NCI-H146 treated with DMSO at 0.1 percent for 48 hours (cell line): ENCODE results near the gene ZNF593OS.

Experiments
- DNase-seq: peaks from one replicate; lab custom pipeline; 2025; ENCODE audit not compliant: unreplicated experiment; lab: John Stamatoyannopoulos, UW

The ZNF593OS gene

DNA sequence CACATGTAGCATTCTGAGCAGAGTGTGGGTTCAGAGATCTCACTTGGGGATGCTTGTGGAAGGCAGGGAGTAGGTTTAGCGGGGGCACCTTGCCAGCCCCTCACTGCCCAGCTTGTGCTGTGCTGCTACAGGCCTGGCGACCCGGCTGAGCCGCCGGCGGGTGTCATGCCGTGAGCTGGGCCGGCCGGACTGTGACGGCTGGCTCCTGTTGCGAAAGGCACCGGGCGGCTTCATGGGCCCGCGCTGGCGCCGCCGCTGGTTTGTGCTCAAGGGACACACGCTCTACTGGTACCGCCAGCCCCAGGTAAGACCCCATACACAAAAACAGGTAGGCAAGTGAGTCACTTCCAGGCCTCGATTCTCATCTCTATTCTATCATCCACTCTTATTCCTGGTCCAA is 13.3 kb upstream of the ZNF593OS start:
- no peak for DNase-seq

DNA sequence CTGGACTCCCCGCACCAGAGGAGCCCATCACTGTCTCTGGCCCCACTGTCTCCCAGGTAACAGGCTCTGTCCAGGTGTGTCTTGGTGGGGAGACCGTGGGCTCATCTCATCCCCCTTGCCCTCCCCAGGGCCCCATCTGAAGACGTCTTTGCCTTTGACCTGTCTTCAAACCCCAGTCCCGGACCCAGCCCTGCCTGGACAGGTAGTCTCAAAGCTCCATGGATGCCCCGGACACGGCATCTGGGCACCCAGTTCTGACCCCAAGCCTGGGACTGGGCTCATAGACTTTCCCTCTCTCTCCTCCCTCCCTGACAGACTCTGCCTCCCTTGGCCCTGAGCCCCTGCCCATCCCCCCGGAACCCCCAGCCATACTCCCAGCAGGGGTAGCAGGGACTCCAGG is 12.5 kb upstream of the ZNF593OS start:
- no peak for DNase-seq

GRCh38 chr1:26182383-26182696 is 10.7 kb upstream of the ZNF593OS start:
- DNase-seq = no peak

DNA sequence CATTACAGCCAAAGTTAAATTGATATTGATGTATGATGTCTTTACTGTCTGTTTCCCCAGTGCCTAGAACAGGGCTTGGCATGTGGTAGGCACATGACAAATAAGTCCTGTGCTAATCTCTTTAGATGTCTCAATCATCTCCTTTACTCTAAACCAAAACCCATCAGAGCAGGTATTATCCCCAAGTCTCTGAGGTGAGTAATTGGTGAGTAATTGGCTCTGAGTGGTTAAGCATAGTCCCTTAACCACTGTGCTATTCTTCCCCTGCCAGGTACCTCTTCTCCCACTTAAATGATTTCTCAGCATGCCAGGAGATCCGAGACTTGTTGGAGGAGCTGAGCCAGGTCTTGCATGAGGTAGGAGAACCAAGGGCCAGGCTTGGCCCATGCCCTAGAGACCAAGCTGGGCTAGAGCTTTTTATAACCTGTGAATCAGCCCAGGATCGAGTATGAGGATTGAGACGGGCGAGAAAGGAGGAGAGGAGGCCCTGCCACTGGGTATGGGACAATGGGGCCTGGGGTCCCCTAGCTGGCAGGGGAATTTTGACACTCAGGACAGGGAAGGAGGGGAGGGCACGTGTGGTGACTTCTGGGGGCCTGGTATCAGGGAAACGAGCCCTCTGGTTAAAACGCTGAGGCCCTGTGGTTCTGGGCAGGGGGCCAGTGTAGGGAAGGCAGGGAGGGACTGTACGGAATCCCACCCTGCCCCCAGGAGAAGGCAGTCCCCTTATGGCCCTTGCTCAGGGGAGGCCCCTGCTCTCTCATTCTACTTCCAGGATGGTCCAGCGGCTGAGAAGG is 10.2 kb upstream of the ZNF593OS start:
- DNase-seq = no peak

GRCh38 chr1:26180010-26180506 is 8.4 kb upstream of the ZNF593OS start:
- no peak for DNase-seq

DNA sequence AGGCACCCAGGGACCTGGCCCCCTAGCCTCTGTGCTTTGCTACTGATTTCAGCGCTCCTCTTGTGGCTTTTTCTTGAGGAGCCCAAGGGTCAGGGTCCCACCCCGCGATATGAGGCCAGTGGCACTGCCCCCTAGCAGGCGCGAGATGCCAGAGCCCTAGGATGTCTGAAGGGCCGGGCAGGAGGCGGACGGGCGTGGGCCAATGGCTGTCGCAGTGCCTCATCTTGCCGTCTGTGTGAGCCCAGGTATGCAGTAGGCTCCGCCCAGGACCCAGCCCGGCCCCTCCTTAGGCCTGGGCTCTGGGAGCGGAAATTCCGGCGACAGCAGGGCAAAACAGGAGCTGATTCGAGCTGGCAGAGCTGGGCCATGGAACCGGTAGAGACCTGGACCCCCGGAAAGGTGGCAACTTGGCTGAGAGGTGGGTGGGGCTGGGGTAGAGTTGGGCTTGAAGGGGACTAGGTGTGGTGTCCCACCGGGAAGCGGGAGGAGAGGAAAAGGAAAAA is 5.6 kb upstream of the ZNF593OS start, which contains the start of gene CNKSR1:
CNKSR1 (plus strand) TSS at position 310 of the 503 bp plus-strand sequence; CDS start at position 367, 57 bp downstream.
- peak; percentile 38 for DNase-seq

DNA sequence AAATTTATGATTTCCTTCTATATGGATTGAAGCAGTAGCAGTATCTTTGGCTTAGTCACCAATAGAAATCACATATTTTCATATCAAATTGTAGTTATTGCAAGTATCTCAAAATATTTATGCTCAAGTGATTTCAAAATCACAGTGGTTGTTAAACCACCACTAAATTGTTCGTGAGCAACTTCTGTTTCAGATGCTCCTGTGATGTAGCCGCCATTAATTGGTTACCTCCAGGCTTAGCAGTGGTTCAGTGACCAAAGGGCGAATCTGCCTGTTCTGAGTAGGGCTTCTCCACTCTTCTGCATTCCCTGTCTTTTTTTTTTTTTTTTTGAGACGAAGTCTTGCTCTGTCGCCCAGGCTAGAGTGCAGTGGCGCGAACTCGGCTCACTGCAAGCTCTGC is 3.7 kb upstream of the ZNF593OS start:
- no peak for DNase-seq

GRCh38 chr1:26170472-26170821 is 1.2 kb downstream of the ZNF593OS start:
- no peak for DNase-seq

DNA sequence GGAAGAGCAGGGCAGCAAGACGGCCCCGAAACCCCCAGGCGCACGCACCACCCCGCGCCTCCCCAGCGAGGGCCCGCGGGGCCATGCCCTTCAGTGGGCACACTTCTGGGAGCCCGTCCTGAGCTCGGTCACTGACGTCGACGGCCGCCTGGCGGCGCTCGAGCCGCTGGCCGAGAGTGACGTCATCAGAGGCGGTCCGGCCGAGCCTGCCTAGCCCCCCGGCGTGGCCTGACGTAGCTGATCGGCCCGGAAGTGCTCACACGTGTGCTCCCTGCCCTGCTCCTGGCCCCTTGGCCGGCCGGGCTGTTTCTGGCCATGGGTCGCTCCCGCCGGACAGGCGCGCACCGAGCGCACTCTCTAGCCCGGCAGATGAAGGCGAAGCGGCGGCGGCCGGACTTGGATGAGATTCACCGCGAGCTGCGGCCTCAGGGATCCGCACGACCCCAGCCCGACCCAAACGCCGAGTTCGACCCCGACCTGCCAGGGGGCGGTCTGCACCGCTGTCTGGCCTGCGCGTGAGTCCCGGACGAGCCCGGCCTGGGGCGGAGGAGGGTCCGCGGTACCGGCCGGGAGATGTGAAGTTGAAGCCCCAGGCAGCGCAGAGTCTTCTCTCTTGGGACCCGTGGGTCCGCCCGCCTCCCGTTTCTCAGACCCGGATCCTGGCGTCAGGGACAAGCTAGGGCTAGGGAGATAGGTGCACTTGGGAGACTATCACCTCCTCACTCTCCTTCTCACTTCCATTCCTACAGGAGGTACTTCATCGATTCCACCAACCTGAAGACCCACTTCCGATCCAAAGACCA is 1.8 kb downstream of the ZNF593OS start, which contains the start of gene ZNF593:
ZNF593 (plus strand) TSS at position 240 of the 803 bp plus-strand sequence; CDS start at position 316, 76 bp downstream.
- peak; percentile 57 for DNase-seq

GRCh38 chr1:26169198-26169554 is 2.5 kb downstream of the ZNF593OS start:
- DNase-seq = no peak

GRCh38 chr1:26168410-26169197 is 3.0 kb downstream of the ZNF593OS start, which contains the start of gene C1orf232:
Gene C1orf232, minus strand, starts transcription at chr1:26168963. Its CDS starts 464 bp downstream, at chr1:26168499.
- no peak for DNase-seq

DNA sequence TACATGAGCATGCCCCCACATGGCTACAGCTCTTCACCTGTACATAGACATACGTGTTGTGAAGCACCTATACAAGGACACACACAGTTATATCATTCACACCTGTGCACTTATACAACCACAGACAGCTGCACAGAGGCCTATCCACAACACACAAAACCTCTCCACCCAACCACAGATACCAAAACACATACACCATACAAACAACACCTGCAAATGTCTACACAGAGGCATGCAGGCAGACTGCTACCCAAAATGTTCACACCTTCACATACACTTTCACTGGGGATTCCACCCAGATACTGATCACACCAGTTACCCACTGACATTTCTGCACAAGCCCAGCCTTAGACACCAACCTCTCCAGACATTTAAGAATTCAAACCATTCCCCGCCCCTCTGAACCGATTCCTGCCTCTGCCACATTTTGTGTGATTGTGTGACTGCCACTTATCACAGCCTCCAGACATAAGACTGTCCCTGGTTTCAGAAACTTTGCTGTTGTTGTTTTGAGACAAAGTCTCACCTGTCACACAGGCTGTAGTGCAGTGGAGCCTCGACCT is 4.8 kb downstream of the ZNF593OS start:
- DNase-seq = no peak

- DNase-seq = no peak
Measured at GRCh38 chr1:26164861-26165842, 6.5 kb downstream of the ZNF593OS start.

DNA sequence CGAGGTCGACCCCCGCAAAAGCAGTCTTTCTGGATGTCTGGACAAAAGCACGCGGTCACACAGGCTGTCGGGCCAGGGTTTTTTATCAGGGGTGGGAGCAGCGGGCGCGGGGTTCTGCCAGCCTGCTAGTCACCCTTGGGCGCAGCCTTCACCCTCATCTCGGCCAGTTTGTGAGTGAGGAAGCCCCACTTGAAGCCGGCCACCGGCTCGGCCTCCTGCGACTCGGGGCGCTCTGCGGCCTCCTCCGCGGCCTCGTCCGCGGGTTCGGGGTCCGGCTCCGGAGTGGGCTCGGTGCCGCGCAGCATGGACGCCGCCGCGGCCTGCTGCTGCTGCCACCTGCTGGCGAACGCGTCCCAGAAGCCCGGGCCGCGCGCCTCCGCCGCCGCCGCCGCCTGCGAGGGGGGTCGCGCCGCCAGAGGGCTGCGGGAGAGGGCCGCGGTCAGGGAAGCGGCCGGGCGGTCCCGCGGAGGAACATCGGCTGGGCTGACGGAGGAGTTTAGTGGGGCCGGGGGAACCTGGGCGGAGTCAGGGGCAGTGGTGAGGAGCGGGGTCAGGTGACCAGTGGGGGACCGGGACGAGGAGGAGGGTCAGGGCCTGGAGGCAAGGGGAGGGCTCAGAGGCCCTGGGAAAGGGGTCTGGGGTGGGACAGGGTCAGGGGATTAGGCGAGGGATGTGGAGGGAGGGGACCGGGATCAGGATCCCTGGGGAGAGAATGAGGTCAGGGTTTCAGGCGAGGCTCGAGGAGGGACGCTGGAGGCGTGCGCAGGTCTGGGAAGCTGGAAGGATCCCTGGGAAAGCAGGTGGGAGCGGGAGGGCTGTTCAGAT is 7.4 kb downstream of the ZNF593OS start:
- DNase-seq = no peak

DNA sequence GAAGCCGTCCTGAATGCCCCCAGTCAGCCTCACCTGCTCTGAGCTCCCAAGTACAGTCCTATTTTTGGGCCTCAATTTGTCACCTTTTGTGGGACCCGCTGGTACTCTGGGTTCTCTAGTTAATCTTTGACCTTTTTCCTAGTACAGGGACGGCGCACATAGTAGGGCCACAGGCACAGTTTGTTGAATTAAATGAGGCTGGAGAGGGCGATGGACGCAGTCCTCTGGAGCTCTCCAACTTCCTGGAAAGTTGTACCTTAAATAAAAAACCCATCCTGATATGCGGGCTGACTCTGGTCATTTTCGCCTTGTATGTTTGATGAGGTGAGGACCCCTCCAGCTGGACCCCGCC is 8.0 kb downstream of the ZNF593OS start:
- DNase-seq = no peak

DNA sequence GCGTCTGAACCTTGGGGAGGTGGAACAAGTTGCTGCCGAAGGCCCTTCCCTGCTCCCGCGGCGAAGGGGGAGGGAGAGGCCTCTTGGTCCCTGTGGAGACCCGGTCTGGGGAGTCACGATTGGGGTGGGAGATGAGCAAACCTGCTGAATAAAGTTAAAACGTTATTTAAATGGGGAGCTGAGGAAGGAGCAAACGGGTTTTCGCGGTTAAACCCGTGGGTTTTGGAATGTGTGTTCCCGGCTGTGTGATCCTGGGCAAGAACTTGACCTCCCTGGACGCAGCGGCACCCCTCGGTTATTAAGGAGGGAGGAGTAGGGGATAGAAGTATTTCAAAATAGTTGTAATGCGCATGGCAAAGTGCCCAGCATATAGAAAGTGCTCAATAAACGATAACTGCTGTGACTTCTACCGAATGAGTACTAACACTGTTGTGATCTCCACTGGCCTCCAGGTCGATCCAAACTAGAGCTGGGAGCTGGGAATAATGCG is 9.4 kb downstream of the ZNF593OS start:
- no peak for DNase-seq

GRCh38 chr1:26161415-26162219 is 10.0 kb downstream of the ZNF593OS start:
- no peak for DNase-seq
